ENCODE results near the gene HES6. TPM values are rescaled to one million over a fixed set of nuclear protein-coding genes. Genes with fewer than 3 reads are reported as not detected.

Gene HES6
- 10 to 100 TPM in 1 of 2 donors, 1 to 10 TPM in 1; 2.9 to 17.7 TPM for total RNA-seq

- H3K9me3 ChIP-seq = no peaks in the 10 kb centered on the region
- H3K4me3 ChIP-seq = peak within 1 kb of the TSS; percentile 53 to 63
- WGBS = 0% methylated on average over 57 of the region's 105 CpGs
- peak; percentile 88 for DNase-seq (ENCODE audit: low spot score)
- no peak within 1 kb of the TSS for H3K27ac ChIP-seq
- peak; percentile 83 for TF ChIP-seq POLR2A (IDR thresholded peaks at IDR 0.05)
- TF ChIP-seq CTCF (IDR thresholded peaks at IDR 0.05) = peak in 2 of 4 experiments; percentile 27 to 44
- TF ChIP-seq POLR2AphosphoS5 (IDR thresholded peaks at IDR 0.05) = peak; percentile 62
- no peaks in the 10 kb centered on the region for H3K36me3 ChIP-seq
- peaks cover 19% of the 10 kb centered on the region for H3K4me1 ChIP-seq (replicated peaks)
- no peaks in the 10 kb centered on the region for H3K27me3 ChIP-seq (replicated peaks; ENCODE audit: insufficient read depth)
- intact Hi-C loops (cut with DNase I) = no loop called here
Observed at GRCh38 chr2:238239863-238240756, at the start of gene HES6. TSS of gene HES6 (minus strand) at chr2:238240038. CDS start at chr2:238239905, 133 bp downstream.

- no peaks in the 10 kb centered on the region for H3K27me3 ChIP-seq (replicated peaks; ENCODE audit: insufficient read depth)
- no peaks in the 10 kb centered on the region for H3K36me3 ChIP-seq
- peaks cover 31% of the 10 kb centered on the region for H3K4me1 ChIP-seq (replicated peaks)
- DNase-seq (ENCODE audit: low spot score) = no peak
- no peak for TF ChIP-seq CTCF (IDR thresholded peaks at IDR 0.05)
- TF ChIP-seq POLR2A (IDR thresholded peaks at IDR 0.05) = no peak
- no peak for TF ChIP-seq POLR2AphosphoS5 (IDR thresholded peaks at IDR 0.05)
- H3K9me3 ChIP-seq = no peaks in the 10 kb centered on the region
- peak overlapping the region; percentile 95 to 96 for H3K27ac ChIP-seq
- intact Hi-C loops (cut with DNase I) = loop anchor here (5.0 kb wide), 1 partner anchor 438 kb away; no protein-coding TSS in a partner anchor
- peak overlapping the region; percentile 72 to 83 for H3K4me3 ChIP-seq
- WGBS = 29% methylated on average over 13 of the region's 13 CpGs
Observed at GRCh38 chr2:238289574-238289973, 49.7 kb upstream of the HES6 start.

- intact Hi-C loops (cut with DNase I) = loop anchor here (5.0 kb wide), 1 partner anchor 438 kb away; no protein-coding TSS in a partner anchor
- H3K27me3 ChIP-seq (replicated peaks; ENCODE audit: insufficient read depth) = no peaks in the 10 kb centered on the region
- peak overlapping the region; percentile 95 to 96 for H3K27ac ChIP-seq
- H3K4me1 ChIP-seq (replicated peaks) = peaks cover 38% of the 10 kb centered on the region
- peak; percentile 99 for DNase-seq (ENCODE audit: low spot score)
- TF ChIP-seq POLR2A (IDR thresholded peaks at IDR 0.05) = peak; percentile 85
- TF ChIP-seq POLR2AphosphoS5 (IDR thresholded peaks at IDR 0.05) = peak; percentile 96
- TF ChIP-seq CTCF (IDR thresholded peaks at IDR 0.05) = peak in 2 of 4 experiments; percentile 38 to 45
- WGBS = under 1% methylated on average over 105 of the region's 108 CpGs
- no peaks in the 10 kb centered on the region for H3K9me3 ChIP-seq
- no peaks in the 10 kb centered on the region for H3K36me3 ChIP-seq
- peak overlapping the region; percentile 72 to 83 for H3K4me3 ChIP-seq
Observed at GRCh38 chr2:238288650-238289573, 49.1 kb upstream of the HES6 start.

GRCh38 chr2:238287737-238288649 lies 48.2 kb upstream of the HES6 start, which contains the start of gene PER2:
TSS of gene PER2 (minus strand) at chr2:238288610. CDS start at chr2:238277936, 10,674 bp downstream.
- H3K4me3 ChIP-seq = peak within 1 kb of the TSS; percentile 72 to 83
- WGBS = 1% methylated on average over 45 of the region's 65 CpGs
- peak; percentile 45 for DNase-seq (ENCODE audit: low spot score)
- peak within 1 kb of the TSS; percentile 95 to 96 for H3K27ac ChIP-seq
- H3K27me3 ChIP-seq (replicated peaks; ENCODE audit: insufficient read depth) = no peaks in the 10 kb centered on the region
- no peaks in the 10 kb centered on the region for H3K9me3 ChIP-seq
- intact Hi-C loops (cut with DNase I) = loop anchor here (5.0 kb wide), 1 partner anchor 439 kb away; no protein-coding TSS in a partner anchor
- H3K4me1 ChIP-seq (replicated peaks) = peaks cover 46% of the 10 kb centered on the region
- H3K36me3 ChIP-seq = no peaks in the 10 kb centered on the region
- TF ChIP-seq POLR2AphosphoS5 (IDR thresholded peaks at IDR 0.05) (peak; percentile 17), CTCF (IDR thresholded peaks at IDR 0.05) (peak in 1 of 4 experiments; percentile 38), POLR2A (IDR thresholded peaks at IDR 0.05) (peak; percentile 37)
